Measurements from ENCODE around the gene KRTAP4-8. TPM values are rescaled to one million over a fixed set of nuclear protein-coding genes. Genes with fewer than 3 reads are reported as not detected.
"Not testable (repeated sequence)": the region's sequence is repeated elsewhere in the genome, so short reads cannot be mapped to it uniquely, and the experiment has no call there.

Gene KRTAP4-8
- total and polyA plus RNA-seq, 2 donors: not detected

GRCh38 chr17:41065829-41066624 lies 31.9 kb downstream of the KRTAP4-8 start, which contains the start of gene KRTAP2-4:
Gene KRTAP2-4 (minus strand): TSS chr17:41065879. CDS start chr17:41065845, 34 bp downstream.
- H3K27ac ChIP-seq (ENCODE audit: low read depth): no peak within 1 kb of the TSS
- 83% methylated on average over 6 of the region's 6 CpGs for WGBS

DNA sequence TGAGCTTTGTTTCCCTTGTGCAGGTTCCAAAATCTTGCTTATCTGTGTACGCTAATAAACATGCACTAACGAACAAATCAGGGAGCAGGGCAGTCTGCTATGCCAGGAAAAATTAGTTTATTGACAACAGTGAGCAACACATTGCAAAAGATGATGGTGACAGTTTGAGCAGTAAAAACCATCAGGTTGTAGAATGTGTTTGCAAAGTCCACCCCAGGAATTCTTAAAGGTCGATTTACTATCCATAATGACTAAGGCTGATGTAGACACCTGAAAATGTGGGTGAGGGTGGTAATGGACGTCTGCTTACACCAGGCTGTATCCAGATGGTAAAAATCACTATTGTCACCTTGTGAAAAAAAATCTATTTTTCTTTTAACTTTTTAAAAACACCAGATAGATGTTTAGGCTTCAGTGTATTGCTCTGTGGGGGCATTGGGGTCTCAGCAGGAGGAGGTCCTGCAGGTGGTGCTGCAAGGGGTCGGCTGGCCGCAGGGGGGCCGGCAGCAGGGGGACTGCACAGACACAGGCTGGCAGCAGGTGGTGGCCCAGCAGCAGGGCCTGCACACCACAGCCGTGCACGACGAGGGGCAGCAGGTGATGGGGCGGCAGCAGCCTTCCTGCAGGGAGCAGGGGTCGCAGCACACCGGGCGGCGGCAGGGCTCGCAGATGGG lies 32.8 kb downstream of the KRTAP4-8 start:
- not testable (repeated sequence) for H3K4me1 ChIP-seq (ENCODE audit: insufficient read depth); DNase-seq (ENCODE audit: extremely low spot score); H3K36me3 ChIP-seq (ENCODE audit: insufficient read depth); H3K27ac ChIP-seq (ENCODE audit: low read depth); H3K4me3 ChIP-seq (ENCODE audit: low read depth, low read length)
- WGBS: 69% methylated on average over 7 of the region's 16 CpGs

More at GRCh38 chr17:41065829-41066624, 31.9 kb downstream of the KRTAP4-8 start, which contains the start of gene KRTAP2-4:
- DNase-seq (ENCODE audit: extremely low spot score): no peak
- H3K4me3 ChIP-seq (ENCODE audit: low read depth, low read length): no peak within 1 kb of the TSS
- no peaks in the 10 kb centered on the region for H3K36me3 ChIP-seq (ENCODE audit: insufficient read depth)
- no peaks in the 10 kb centered on the region for H3K4me1 ChIP-seq (ENCODE audit: insufficient read depth)

DNA sequence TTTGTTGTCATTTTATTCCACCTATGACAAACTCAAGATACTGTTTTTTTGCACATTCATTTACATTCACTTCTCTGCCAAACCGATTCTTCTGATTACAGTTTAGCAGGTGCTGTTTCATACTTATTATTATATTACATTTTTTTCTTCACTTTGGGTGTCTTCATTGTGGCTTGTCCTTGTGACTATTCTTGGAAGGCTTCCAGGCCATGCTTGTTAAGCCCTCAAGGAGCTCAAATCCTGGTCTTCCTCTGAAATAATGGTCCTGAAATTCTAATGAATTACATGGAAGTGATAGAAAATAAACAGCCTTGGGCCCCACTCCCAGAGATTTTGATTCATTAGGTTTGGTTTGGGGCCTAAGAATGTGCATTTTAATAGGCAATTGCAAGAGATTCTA lies 33.6 kb downstream of the KRTAP4-8 start:
- Histone ChIP-seq H3K4me1 (ENCODE audit: insufficient read depth) (no peaks in the 10 kb centered on the region), H3K4me3 (ENCODE audit: low read depth, low read length) (no peak overlapping the region), H3K36me3 (ENCODE audit: insufficient read depth) (no peaks in the 10 kb centered on the region), H3K27ac (ENCODE audit: low read depth) (no peak overlapping the region)
- 85% methylated on average over 1 of the region's 1 CpG for WGBS
- no peak for DNase-seq (ENCODE audit: extremely low spot score)

GRCh38 chr17:41063449-41063848 lies 34.5 kb downstream of the KRTAP4-8 start:
- no peaks in the 10 kb centered on the region for H3K36me3 ChIP-seq (ENCODE audit: insufficient read depth)
- H3K4me3 ChIP-seq (ENCODE audit: low read depth, low read length): no peak overlapping the region
- no peaks in the 10 kb centered on the region for H3K4me1 ChIP-seq (ENCODE audit: insufficient read depth)
- no peak overlapping the region for H3K27ac ChIP-seq (ENCODE audit: low read depth)
- no peak for DNase-seq (ENCODE audit: extremely low spot score)
- 71% methylated on average over 4 of the region's 4 CpGs for WGBS

- Histone ChIP-seq H3K4me3 (ENCODE audit: low read depth, low read length) (no peak overlapping the region), H3K27ac (ENCODE audit: low read depth) (no peak overlapping the region), H3K36me3 (ENCODE audit: insufficient read depth) (no peaks in the 10 kb centered on the region), H3K4me1 (ENCODE audit: insufficient read depth) (no peaks in the 10 kb centered on the region)
- DNase-seq (ENCODE audit: extremely low spot score): no peak
- WGBS: 65% methylated on average over 1 of the region's 1 CpG
These were observed 36.0 kb downstream of the KRTAP4-8 start for GRCh38 chr17:41061964-41062363.

- WGBS: 66% methylated on average over 6 of the region's 6 CpGs
- DNase-seq (ENCODE audit: extremely low spot score): no peak
- Histone ChIP-seq H3K4me1 (ENCODE audit: insufficient read depth) (no peaks in the 10 kb centered on the region), H3K36me3 (ENCODE audit: insufficient read depth) (no peaks in the 10 kb centered on the region), H3K27ac (ENCODE audit: low read depth) (no peak within 1 kb of the TSS), H3K4me3 (ENCODE audit: low read depth, low read length) (no peak within 1 kb of the TSS)
These were observed 37.8 kb downstream of the KRTAP4-8 start, which contains the start of gene KRTAP2-3 for GRCh38 chr17:41060052-41060604. Gene KRTAP2-3 (minus strand): TSS chr17:41060114. CDS start chr17:41060050, 64 bp downstream.

GRCh38 chr17:41059276-41060051 lies 38.5 kb downstream of the KRTAP4-8 start:
- H3K4me1 ChIP-seq (ENCODE audit: insufficient read depth); H3K36me3 ChIP-seq (ENCODE audit: insufficient read depth); H3K4me3 ChIP-seq (ENCODE audit: low read depth, low read length); H3K27ac ChIP-seq (ENCODE audit: low read depth); DNase-seq (ENCODE audit: extremely low spot score): not testable (repeated sequence)
- 22% methylated on average over 11 of the region's 31 CpGs for WGBS

GRCh38 chr17:41058741-41059140 lies 39.2 kb downstream of the KRTAP4-8 start:
- Histone ChIP-seq H3K27ac (ENCODE audit: low read depth) (no peak overlapping the region), H3K4me3 (ENCODE audit: low read depth, low read length) (no peak overlapping the region), H3K36me3 (ENCODE audit: insufficient read depth) (no peaks in the 10 kb centered on the region), H3K4me1 (ENCODE audit: insufficient read depth) (no peaks in the 10 kb centered on the region)
- WGBS: 81% methylated on average over 5 of the region's 5 CpGs
- no peak for DNase-seq (ENCODE audit: extremely low spot score)

DNA sequence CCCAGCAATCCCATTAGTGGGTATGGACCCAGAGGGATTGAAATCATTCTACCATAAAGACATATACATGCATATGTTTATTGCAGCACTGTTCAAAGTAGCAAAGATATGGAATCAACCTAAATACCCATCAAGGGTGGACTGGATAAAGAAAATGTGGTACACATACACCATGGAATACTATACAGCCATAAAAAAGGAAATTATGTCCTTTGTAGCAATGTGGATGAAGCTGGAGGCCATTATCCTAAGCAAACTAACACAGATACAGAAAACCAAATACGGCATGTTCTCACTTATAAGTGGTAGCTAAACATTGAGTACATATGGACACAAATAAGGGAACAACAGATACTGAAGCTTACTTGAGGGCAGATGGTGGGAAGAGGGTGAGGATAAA lies 40.4 kb downstream of the KRTAP4-8 start:
- Histone ChIP-seq H3K27ac (ENCODE audit: low read depth) (no peak overlapping the region), H3K4me3 (ENCODE audit: low read depth, low read length) (no peak overlapping the region), H3K36me3 (ENCODE audit: insufficient read depth) (no peaks in the 10 kb centered on the region), H3K4me1 (ENCODE audit: insufficient read depth) (no peaks in the 10 kb centered on the region)
- no peak for DNase-seq (ENCODE audit: extremely low spot score)
- whole genome bisulfite sequencing: 96% methylated on average over 1 of the region's 1 CpG

DNA sequence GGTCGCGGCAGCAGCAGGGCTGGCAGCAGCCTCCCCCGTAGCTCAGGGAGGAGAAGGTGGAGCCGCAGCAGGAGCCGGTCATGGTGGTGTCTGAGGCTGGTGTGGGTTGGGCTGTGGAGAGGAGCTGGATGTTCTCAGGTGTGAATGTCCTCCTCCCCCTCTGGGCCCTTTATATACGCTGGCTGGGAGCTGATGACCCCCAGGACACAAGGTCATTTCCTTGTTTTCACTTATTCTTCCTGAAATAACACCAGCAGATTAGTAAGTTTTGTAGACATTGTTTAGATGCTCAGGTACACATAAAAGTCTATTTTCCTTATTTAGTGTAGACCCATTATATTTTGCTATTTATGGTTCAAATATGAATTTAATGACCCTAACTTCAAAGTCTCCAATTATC lies 42.8 kb downstream of the KRTAP4-8 start, which contains the start of gene KRTAP2-2:
Gene KRTAP2-2, minus strand, starts transcription at position 101 of the 400 bp plus-strand sequence. Its CDS starts 19 bp downstream, at position 82.
- H3K4me3 ChIP-seq (ENCODE audit: low read depth, low read length); DNase-seq (ENCODE audit: extremely low spot score); H3K4me1 ChIP-seq (ENCODE audit: insufficient read depth); H3K36me3 ChIP-seq (ENCODE audit: insufficient read depth); H3K27ac ChIP-seq (ENCODE audit: low read depth): not testable (repeated sequence)
- WGBS: 60% methylated on average over 1 of the region's 6 CpGs

DNA sequence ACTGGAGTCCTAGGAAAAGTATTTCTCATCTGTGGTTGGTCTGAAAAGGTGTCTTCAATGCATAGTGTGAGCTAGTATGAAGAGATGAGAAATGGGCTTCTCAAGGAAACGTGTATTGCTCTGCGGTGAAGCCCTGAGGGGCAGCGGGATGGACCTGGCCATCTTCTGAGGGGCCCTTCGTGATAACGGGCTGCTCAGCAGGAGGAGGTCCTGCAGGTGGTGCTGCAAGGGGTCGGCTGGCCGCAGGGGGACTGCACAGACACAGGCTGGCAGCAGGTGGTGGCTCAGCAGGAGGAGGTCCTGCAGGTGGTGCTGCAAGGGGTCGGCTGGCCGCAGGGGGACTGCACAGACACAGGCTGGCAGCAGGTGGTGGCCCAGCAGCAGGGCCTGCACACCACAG lies 43.4 kb downstream of the KRTAP4-8 start:
- not testable (repeated sequence) for DNase-seq (ENCODE audit: extremely low spot score); H3K36me3 ChIP-seq (ENCODE audit: insufficient read depth); H3K27ac ChIP-seq (ENCODE audit: low read depth); H3K4me3 ChIP-seq (ENCODE audit: low read depth, low read length); H3K4me1 ChIP-seq (ENCODE audit: insufficient read depth)
- WGBS: 81% methylated on average over 9 of the region's 9 CpGs

DNA sequence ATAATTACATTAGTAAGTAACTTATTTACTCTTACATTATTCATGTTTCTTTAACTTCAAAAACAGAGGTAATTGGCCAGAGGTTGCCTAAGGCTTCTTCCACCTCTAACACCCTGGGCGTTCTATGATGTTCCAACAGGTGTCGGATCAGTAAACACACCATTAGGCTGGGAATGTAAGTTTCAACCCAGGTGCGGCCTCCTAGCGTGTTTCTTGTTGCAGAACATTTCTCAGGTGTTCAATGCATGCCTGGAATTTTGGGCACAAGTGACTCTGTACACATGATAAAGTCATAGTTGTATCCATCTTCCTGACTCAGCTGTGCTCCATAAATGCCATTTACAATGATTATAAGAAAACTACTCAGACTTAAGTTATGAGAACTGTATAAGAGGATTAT lies 43.9 kb downstream of the KRTAP4-8 start:
- 88% methylated on average over 4 of the region's 4 CpGs for WGBS
- H3K4me1 ChIP-seq (ENCODE audit: insufficient read depth): no peaks in the 10 kb centered on the region
- H3K27ac ChIP-seq (ENCODE audit: low read depth): no peak overlapping the region
- no peaks in the 10 kb centered on the region for H3K36me3 ChIP-seq (ENCODE audit: insufficient read depth)
- no peak for DNase-seq (ENCODE audit: extremely low spot score)
- H3K4me3 ChIP-seq (ENCODE audit: low read depth, low read length): no peak overlapping the region

GRCh38 chr17:41052566-41052965 lies 45.4 kb downstream of the KRTAP4-8 start:
- no peak for DNase-seq (ENCODE audit: extremely low spot score)
- H3K36me3 ChIP-seq (ENCODE audit: insufficient read depth): no peaks in the 10 kb centered on the region

More at GRCh38 chr17:41052566-41052965, 45.4 kb downstream of the KRTAP4-8 start:
- Histone ChIP-seq H3K4me1 (ENCODE audit: insufficient read depth) (no peaks in the 10 kb centered on the region), H3K27ac (ENCODE audit: low read depth) (no peak overlapping the region), H3K4me3 (ENCODE audit: low read depth, low read length) (no peak overlapping the region)

Measured in urinary bladder (tissue), 4 donors.